Astrocyte (in vitro differentiated cells and primary cell): ENCODE measurements around the gene OR1J4. TPM values are rescaled to one million over a fixed set of nuclear protein-coding genes. Genes with fewer than 3 reads are reported as not detected.
"Not testable (repeated sequence)": the region's sequence is repeated elsewhere in the genome, so short reads cannot be mapped to it uniquely, and the experiment has no call there.

ENCODE experiments used
- DNase-seq: peaks from one replicate; pipeline ENCODE4 v3.0.0-alpha.2; 2010; ENCODE audit warnings: low read depth
- FAIRE-seq: peaks from 2 replicates; lab custom pipeline; 2011; peaks lifted over from hg19 to GRCh38; lab: Jason Lieb, UNC
- H2AFZ ChIP-seq: 2 replicates; pipeline ENCODE4 v1.6.0; 2012; ENCODE audit warnings: low read depth, low read length, inconsistent platforms
- H3K27ac ChIP-seq: 2 replicates; pipeline ENCODE4 v1.5.1; 2011; ENCODE audit warnings: low read depth, low read length, inconsistent platforms
- H3K27me3 ChIP-seq: 2 replicates; pipeline ENCODE4 v1.6.0; 2011; ENCODE audit warnings: low read length, inconsistent platforms; ENCODE audit not compliant: insufficient read depth
- H3K36me3 ChIP-seq: 2 replicates; pipeline ENCODE4 v1.5.1; 2011; ENCODE audit warnings: low read length, inconsistent platforms; ENCODE audit not compliant: insufficient read depth
- H3K4me1 ChIP-seq: 2 replicates; pipeline ENCODE4 v1.5.1; 2011; ENCODE audit warnings: low read length, inconsistent platforms; ENCODE audit not compliant: insufficient read depth
- H3K4me2 ChIP-seq: 2 replicates; pipeline ENCODE4 v1.6.0; 2012; ENCODE audit warnings: low read length, inconsistent platforms
- H3K4me3 ChIP-seq: 2 replicates; pipeline ENCODE4 v1.5.1; 2011; ENCODE audit warnings: low read depth, mild to moderate bottlenecking, low read length, inconsistent platforms; ENCODE audit not compliant: insufficient read depth
- H3K79me2 ChIP-seq: 2 replicates; pipeline ENCODE4 v1.6.0; 2012; ENCODE audit warnings: mild to moderate bottlenecking, low read length, inconsistent platforms; ENCODE audit not compliant: insufficient read depth
- H3K9ac ChIP-seq: 2 replicates; pipeline ENCODE4 v1.6.0; 2012; ENCODE audit warnings: mild to moderate bottlenecking, low read length, inconsistent platforms
- H3K9me3 ChIP-seq: 2 replicates; pipeline ENCODE4 v1.5.1; 2012; ENCODE audit warnings: low read depth, mild to moderate bottlenecking, low read length, inconsistent platforms; ENCODE audit not compliant: insufficient read depth
- H4K20me1 ChIP-seq: 2 replicates; pipeline ENCODE4 v1.6.0; 2012; ENCODE audit warnings: low read length, inconsistent platforms; ENCODE audit not compliant: insufficient read depth
- H3K27ac Mint-ChIP-seq: one replicate; pipeline ENCODE4 v1.8.0; 2021; ENCODE audit warnings: mild to moderate bottlenecking, mixed read lengths; ENCODE audit not compliant: unreplicated experiment
- H3K27me3 Mint-ChIP-seq: one replicate; pipeline ENCODE4 v1.8.0; 2021; ENCODE audit warnings: low read depth, mixed read lengths; ENCODE audit not compliant: unreplicated experiment
- H3K36me3 Mint-ChIP-seq: one replicate; pipeline ENCODE4 v1.8.0; 2021; ENCODE audit warnings: low read depth, mixed read lengths; ENCODE audit not compliant: unreplicated experiment
- H3K4me1 Mint-ChIP-seq: one replicate; pipeline ENCODE4 v1.8.0; 2021; ENCODE audit warnings: low read depth, mixed read lengths; ENCODE audit not compliant: unreplicated experiment
- H3K4me3 Mint-ChIP-seq: one replicate; pipeline ENCODE4 v1.8.0; 2021; ENCODE audit warnings: mild to moderate bottlenecking, moderate library complexity, mixed read lengths; ENCODE audit not compliant: unreplicated experiment
- H3K9me3 Mint-ChIP-seq: one replicate; pipeline ENCODE4 v1.8.0; 2021; ENCODE audit warnings: mild to moderate bottlenecking, mixed read lengths; ENCODE audit not compliant: unreplicated experiment
- CTCF ChIP-seq: IDR thresholded peaks from 2 replicates; pipeline ENCODE4 v1.5.1; 2011; ENCODE audit warnings: low read depth, mild to moderate bottlenecking, inconsistent platforms, low read length, moderate library complexity; ENCODE audit not compliant: insufficient read depth
- EZH2 ChIP-seq: IDR thresholded peaks from 2 replicates; pipeline ENCODE4 v1.6.1; 2012; ENCODE audit warnings: mild to moderate bottlenecking, low read length, inconsistent platforms; ENCODE audit not compliant: insufficient read depth
- total RNA-seq: library from RNA; stranded (reverse); gene quantifications from 2 replicates; pipeline ENCODE4 v1.2.1, GENCODE V29; 2021

Gene OR1J4
- total RNA-seq, 1 donor from 2014 or later: not detected

- Mint-ChIP-seq H3K9me3 (peaks cover 4% of the 10 kb centered on the region), H3K4me1 (no peaks in the 10 kb centered on the region), H3K27ac (no peak within 1 kb of the TSS), H3K36me3 (no peaks in the 10 kb centered on the region), H3K27me3 (peaks cover 3% of the 10 kb centered on the region), H3K4me3 (no peak within 1 kb of the TSS)
- no peak for DNase-seq
- Histone ChIP-seq H3K9ac (no peak within 1 kb of the TSS), H2AFZ (no peak within 1 kb of the TSS), H3K36me3 (no peaks in the 10 kb centered on the region), H3K4me1 (no peaks in the 10 kb centered on the region), H3K4me3 (no peak within 1 kb of the TSS), H3K9me3 (peaks cover 3% of the 10 kb centered on the region), H3K27ac (no peak within 1 kb of the TSS), H3K79me2 (no peaks in the 10 kb centered on the region), H4K20me1 (no peaks in the 10 kb centered on the region), H3K4me2 (no peak within 1 kb of the TSS), H3K27me3 (no peaks in the 10 kb centered on the region)
- FAIRE-seq: no peak
- TF ChIP-seq EZH2 (no peak), CTCF (no peak)
Measured at GRCh38 chr9:122527193-122527592, 8.3 kb downstream of the OR1J4 start, which contains the start of gene OR1N1. Gene OR1N1, minus strand, starts transcription at chr9:122527293. Its CDS starts 0 bp downstream, at chr9:122527293.

- H3K27ac ChIP-seq, H3K36me3 Mint-ChIP-seq, H3K27me3 Mint-ChIP-seq, H3K36me3 ChIP-seq, H3K4me2 ChIP-seq, DNase-seq, H3K9ac ChIP-seq, H3K27me3 ChIP-seq, H3K27ac Mint-ChIP-seq, FAIRE-seq, H3K9me3 ChIP-seq, H4K20me1 ChIP-seq, H3K79me2 ChIP-seq, H2AFZ ChIP-seq, H3K4me1 Mint-ChIP-seq, H3K9me3 Mint-ChIP-seq, H3K4me1 ChIP-seq, H3K4me3 ChIP-seq, H3K4me3 Mint-ChIP-seq: not testable (repeated sequence)
Measured at GRCh38 chr9:122531157-122531556, 12.2 kb downstream of the OR1J4 start.

GRCh38 chr9:122536134-122536533 is 17.2 kb downstream of the OR1J4 start:
- FAIRE-seq: no peak
- Mint-ChIP-seq H3K36me3 (no peaks in the 10 kb centered on the region), H3K27me3 (peaks cover 5% of the 10 kb centered on the region), H3K9me3 (peaks cover 5% of the 10 kb centered on the region), H3K4me1 (no peaks in the 10 kb centered on the region), H3K4me3 (no peak overlapping the region), H3K27ac (no peak overlapping the region)
- Histone ChIP-seq H3K4me2 (no peak overlapping the region), H3K4me1 (no peaks in the 10 kb centered on the region), H2AFZ (no peak overlapping the region), H3K36me3 (no peaks in the 10 kb centered on the region), H3K27me3 (no peaks in the 10 kb centered on the region), H3K27ac (no peak overlapping the region), H3K79me2 (no peaks in the 10 kb centered on the region), H3K9ac (no peak overlapping the region), H4K20me1 (no peaks in the 10 kb centered on the region), H3K9me3 (no peaks in the 10 kb centered on the region), H3K4me3 (no peak overlapping the region)
- no peak for TF ChIP-seq EZH2
- no peak for TF ChIP-seq CTCF
- DNase-seq: no peak

DNA sequence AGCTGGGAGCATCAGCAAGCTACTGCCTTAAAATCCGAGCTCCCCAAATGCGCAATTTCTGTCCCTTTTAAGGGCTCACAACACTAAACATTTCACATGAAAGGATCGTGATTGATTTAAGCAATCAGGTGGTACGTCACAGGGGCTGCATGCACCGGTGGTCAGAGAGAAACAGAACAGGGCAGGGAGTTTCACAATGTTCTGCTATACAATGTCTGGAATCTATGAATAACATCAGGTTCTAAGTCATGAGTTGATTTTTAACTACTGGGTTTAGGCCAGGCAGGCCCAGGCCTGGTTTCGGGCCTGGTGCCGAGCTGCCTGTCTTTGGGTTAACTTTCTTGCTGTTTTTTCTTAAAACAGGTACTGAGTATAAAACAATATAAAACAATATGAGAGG is 18.1 kb downstream of the OR1J4 start:
- FAIRE-seq, H2AFZ ChIP-seq, H4K20me1 ChIP-seq, H3K27ac ChIP-seq, H3K4me1 Mint-ChIP-seq, H3K4me3 ChIP-seq, H3K27ac Mint-ChIP-seq, H3K36me3 ChIP-seq, H3K36me3 Mint-ChIP-seq, H3K9ac ChIP-seq, H3K4me1 ChIP-seq, DNase-seq, H3K9me3 ChIP-seq, H3K27me3 ChIP-seq, H3K4me3 Mint-ChIP-seq, H3K4me2 ChIP-seq, H3K9me3 Mint-ChIP-seq, H3K79me2 ChIP-seq, H3K27me3 Mint-ChIP-seq: not testable (repeated sequence)
